Endodermal cell (in vitro differentiated cells): ENCODE results near the gene CPSF4. TPM values are rescaled to one million over a fixed set of nuclear protein-coding genes. Genes with fewer than 3 reads are reported as not detected.

Experiments
- DNase-seq: peaks from one replicate; pipeline ENCODE4 v3.0.0-alpha.2; 2017
- H3K27ac ChIP-seq: 2 replicates; pipeline ENCODE4 v1.5.1; 2013; ENCODE audit warnings: mild to moderate bottlenecking, low read depth, low read length, moderate library complexity
- H3K27me3 ChIP-seq: 2 replicates; pipeline ENCODE4 v1.6.1; 2013; ENCODE audit warnings: mild to moderate bottlenecking, low read length, moderate library complexity; ENCODE audit not compliant: insufficient read depth, control insufficient read depth, poor library complexity, severe bottlenecking
- H3K36me3 ChIP-seq: 2 replicates; pipeline ENCODE4 v1.7.0; 2013; ENCODE audit warnings: mild to moderate bottlenecking, low read length, moderate library complexity; ENCODE audit not compliant: control insufficient read depth, insufficient read depth
- H3K4me1 ChIP-seq: one replicate; pipeline ENCODE4 v1.7.0; 2013; ENCODE audit warnings: low read length; ENCODE audit not compliant: control insufficient read depth, insufficient read depth
- H3K4me3 ChIP-seq: 2 replicates; pipeline ENCODE4 v1.5.1; 2013; ENCODE audit warnings: mild to moderate bottlenecking, low read length, moderate library complexity
- H3K9ac ChIP-seq: 2 replicates; pipeline ENCODE4 v1.6.1; 2013; ENCODE audit warnings: mild to moderate bottlenecking, low read length, moderate library complexity; ENCODE audit not compliant: poor library complexity, severe bottlenecking; ENCODE audit errors: extremely low read depth
- H3K9me3 ChIP-seq: 2 replicates; pipeline ENCODE4 v1.6.1; 2013; ENCODE audit warnings: mild to moderate bottlenecking, low read length, moderate library complexity; ENCODE audit not compliant: control insufficient read depth
- H3K27ac Mint-ChIP-seq: 2 replicates; pipeline ENCODE4 v1.8.0; 2020; ENCODE audit warnings: mixed read lengths
- H3K27me3 Mint-ChIP-seq: 2 replicates; pipeline ENCODE4 v1.8.0; 2021; ENCODE audit warnings: mild to moderate bottlenecking, mixed read lengths; ENCODE audit not compliant: insufficient read depth
- H3K36me3 Mint-ChIP-seq: 2 replicates; pipeline ENCODE4 v1.8.0; 2020; ENCODE audit warnings: low read depth, mixed read lengths
- H3K4me1 Mint-ChIP-seq: 2 replicates; pipeline ENCODE4 v1.8.0; 2020; ENCODE audit warnings: mixed read lengths
- H3K4me3 Mint-ChIP-seq: 2 replicates; pipeline ENCODE4 v1.8.0; 2020; ENCODE audit warnings: mild to moderate bottlenecking, moderate library complexity, mixed read lengths
- H3K9me3 Mint-ChIP-seq: 2 replicates; pipeline ENCODE4 v1.8.0; 2020; ENCODE audit warnings: mild to moderate bottlenecking, mixed read lengths
- WGBS, 2 experiments: methylation state at CpG; one replicate each; pipeline versions ENCODE4 v1.1.5 to v1.1.7; 2013; ENCODE audit warnings: missing lambda C conversion rate in 2 of 2, mixed read lengths in 1 of 2; ENCODE audit not compliant: insufficient coverage in 1 of 2, insufficient read length in 1 of 2; 5-methylcytosine and 5-hydroxymethylcytosine counted together
- total RNA-seq, 2 donors: library from RNA; stranded (reverse); fragmentation: NEBNext Ultra II Directional in 1 of 2; extraction: Animal tissue kit (Norgen Biotek cat#: 25700) in 1 of 2; gene quantifications; 2 replicates in 1 of 2; 3 replicates in 1 of 2; pipeline ENCODE4 v1.2.1, GENCODE V29; 2021
- TF ChIP-seq, protein P1 (sequence below): fragments of 200-600 bp; sonication (generic); conservative IDR thresholded peaks from 2 replicates; pipeline ENCODE4 v1.5.0; 2021; ENCODE audit warnings: antibody characterized with exemption, mild to moderate bottlenecking

The CPSF4 gene
- total RNA-seq, 2 donors from 2014 or later = 87.3 to 126 TPM

GRCh38 chr7:99460651-99461050 lies 21.9 kb downstream of the CPSF4 start:
- no peak overlapping the region for H3K27ac ChIP-seq
- H3K27ac Mint-ChIP-seq = no peak overlapping the region
- H3K4me3 Mint-ChIP-seq = no peak overlapping the region
- no peaks in the 10 kb centered on the region for H3K27me3 ChIP-seq
- H3K9ac ChIP-seq = no peak overlapping the region
- peaks cover 77% of the 10 kb centered on the region for H3K36me3 Mint-ChIP-seq
- H3K36me3 ChIP-seq = peaks cover 69% of the 10 kb centered on the region
- DNase-seq = no peak
- no peaks in the 10 kb centered on the region for H3K9me3 ChIP-seq
- H3K4me1 Mint-ChIP-seq = peaks cover 5% of the 10 kb centered on the region
- no peaks in the 10 kb centered on the region for H3K4me1 ChIP-seq
- WGBS, 2 experiments = 95 to 100% methylated on average over 10 to 11 of the region's 11 CpGs
- no peaks in the 10 kb centered on the region for H3K27me3 Mint-ChIP-seq
- no peak overlapping the region for H3K4me3 ChIP-seq
- peaks cover 3% of the 10 kb centered on the region for H3K9me3 Mint-ChIP-seq
- TF ChIP-seq, protein P1, sequence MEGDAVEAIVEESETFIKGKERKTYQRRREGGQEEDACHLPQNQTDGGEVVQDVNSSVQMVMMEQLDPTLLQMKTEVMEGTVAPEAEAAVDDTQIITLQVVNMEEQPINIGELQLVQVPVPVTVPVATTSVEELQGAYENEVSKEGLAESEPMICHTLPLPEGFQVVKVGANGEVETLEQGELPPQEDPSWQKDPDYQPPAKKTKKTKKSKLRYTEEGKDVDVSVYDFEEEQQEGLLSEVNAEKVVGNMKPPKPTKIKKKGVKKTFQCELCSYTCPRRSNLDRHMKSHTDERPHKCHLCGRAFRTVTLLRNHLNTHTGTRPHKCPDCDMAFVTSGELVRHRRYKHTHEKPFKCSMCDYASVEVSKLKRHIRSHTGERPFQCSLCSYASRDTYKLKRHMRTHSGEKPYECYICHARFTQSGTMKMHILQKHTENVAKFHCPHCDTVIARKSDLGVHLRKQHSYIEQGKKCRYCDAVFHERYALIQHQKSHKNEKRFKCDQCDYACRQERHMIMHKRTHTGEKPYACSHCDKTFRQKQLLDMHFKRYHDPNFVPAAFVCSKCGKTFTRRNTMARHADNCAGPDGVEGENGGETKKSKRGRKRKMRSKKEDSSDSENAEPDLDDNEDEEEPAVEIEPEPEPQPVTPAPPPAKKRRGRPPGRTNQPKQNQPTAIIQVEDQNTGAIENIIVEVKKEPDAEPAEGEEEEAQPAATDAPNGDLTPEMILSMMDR = no peak

DNA sequence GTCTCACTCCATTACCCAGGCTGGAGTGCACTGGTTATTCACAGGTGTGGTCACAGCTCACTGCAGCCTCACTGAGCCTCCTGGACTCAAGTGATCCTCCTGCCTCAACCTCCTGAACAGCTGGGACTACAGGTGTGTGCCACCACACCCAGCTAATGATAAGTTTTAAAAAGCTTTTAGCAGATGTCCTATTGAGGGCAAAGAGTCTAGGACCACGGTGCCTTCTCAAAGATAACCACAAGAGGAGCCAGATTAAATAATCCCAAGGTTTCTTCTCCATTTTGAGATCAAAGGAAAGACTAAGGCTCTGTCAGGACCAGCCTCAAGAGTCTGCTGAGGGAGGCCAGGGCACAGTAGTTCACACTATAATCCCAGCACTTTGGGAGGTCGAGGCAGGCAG lies 22.5 kb downstream of the CPSF4 start:
- Histone ChIP-seq H3K9ac (no peak overlapping the region), H3K27ac (no peak overlapping the region), H3K9me3 (no peaks in the 10 kb centered on the region), H3K27me3 (no peaks in the 10 kb centered on the region), H3K4me1 (no peaks in the 10 kb centered on the region), H3K4me3 (no peak overlapping the region), H3K36me3 (peaks cover 64% of the 10 kb centered on the region)
- peaks cover 72% of the 10 kb centered on the region for H3K36me3 Mint-ChIP-seq
- H3K9me3 Mint-ChIP-seq = peaks cover 3% of the 10 kb centered on the region
- TF ChIP-seq, protein P1 = peak; percentile 45
- 90 to 94% methylated on average over 2 of the region's 2 CpGs for WGBS, 2 experiments
- H3K27me3 Mint-ChIP-seq = no peaks in the 10 kb centered on the region
- no peak overlapping the region for H3K4me3 Mint-ChIP-seq
- DNase-seq = no peak
- no peak overlapping the region for H3K27ac Mint-ChIP-seq
- H3K4me1 Mint-ChIP-seq = peaks cover 5% of the 10 kb centered on the region

DNA sequence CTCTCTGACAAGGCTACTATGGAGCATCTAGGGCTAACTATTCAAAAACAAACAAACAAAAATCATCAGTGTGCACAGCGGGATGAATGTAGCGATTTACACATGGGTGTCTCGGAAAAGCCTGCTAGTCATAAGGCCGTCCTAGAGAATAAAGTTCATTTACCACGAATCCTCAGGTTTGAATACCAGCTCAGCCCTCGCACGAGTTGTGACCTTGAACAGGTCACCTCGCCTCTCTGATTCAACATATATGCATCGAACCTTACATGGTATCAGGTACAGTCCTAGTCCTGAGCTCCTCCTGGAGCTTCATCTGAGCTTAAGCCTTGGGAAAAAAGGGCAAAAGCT lies 26.7 kb downstream of the CPSF4 start:
- no peak for DNase-seq
- H3K36me3 Mint-ChIP-seq = peaks cover 36% of the 10 kb centered on the region
- H3K27me3 ChIP-seq = no peaks in the 10 kb centered on the region
- H3K4me3 Mint-ChIP-seq = peak overlapping the region; percentile 86
- no peaks in the 10 kb centered on the region for H3K9me3 ChIP-seq
- H3K36me3 ChIP-seq = peaks cover 23% of the 10 kb centered on the region
- H3K9me3 Mint-ChIP-seq = no peaks in the 10 kb centered on the region
- peak overlapping the region; percentile 94 for H3K4me3 ChIP-seq
- H3K4me1 ChIP-seq = no peaks in the 10 kb centered on the region
- H3K4me1 Mint-ChIP-seq = peaks cover 9% of the 10 kb centered on the region
- TF ChIP-seq, protein P1 = no peak
- WGBS, 2 experiments = 14 to 30% methylated on average over 5 to 9 of the region's 9 CpGs
- peak overlapping the region; percentile 92 for H3K9ac ChIP-seq
- H3K27ac Mint-ChIP-seq = peak overlapping the region; percentile 97
- no peak overlapping the region for H3K27ac ChIP-seq
- H3K27me3 Mint-ChIP-seq = peaks cover 2% of the 10 kb centered on the region
